ENCODE data around the gene RTN4R. TPM values are rescaled to one million over a fixed set of nuclear protein-coding genes. Genes with fewer than 3 reads are reported as not detected.

Gene RTN4R
- total RNA-seq, 1 experiment from 2014 or later, result 16.3 TPM

DNA sequence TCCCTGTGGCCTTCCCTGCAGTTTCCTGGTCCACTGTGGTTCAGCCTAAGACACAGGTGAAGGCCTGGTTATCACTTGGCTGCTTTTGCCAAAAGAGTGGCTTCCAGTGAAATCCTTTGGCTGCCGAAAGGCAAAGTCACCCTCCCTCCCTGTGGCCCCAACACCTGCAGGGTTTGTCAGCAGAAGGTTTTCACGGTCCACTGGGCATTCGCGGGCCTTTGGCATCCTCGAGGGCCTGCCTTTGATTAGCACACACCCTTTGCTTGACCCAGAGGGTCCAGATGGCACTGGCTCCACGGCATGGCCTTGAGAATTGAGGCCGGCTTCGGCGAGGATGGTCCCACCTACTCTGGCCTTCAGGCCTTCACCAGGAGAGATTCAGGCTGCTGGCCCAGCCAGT is 35.3 kb downstream of the RTN4R start:
- Histone ChIP-seq H3K9me3 (ENCODE audit: control insufficient read depth, insufficient read depth, low read depth, low read length) (no peaks in the 10 kb centered on the region), H3K27me3 (ENCODE audit: control insufficient read depth, insufficient read depth, low read length) (no peaks in the 10 kb centered on the region), H3K4me1 (ENCODE audit: control insufficient read depth, insufficient read depth, low read length) (no peaks in the 10 kb centered on the region), H3K4me3 (ENCODE audit: low read depth in 2 of 2, low read length in 2 of 2) (no peak overlapping the region), H3K27ac (ENCODE audit: low read length) (no peak overlapping the region), H3K36me3 (ENCODE audit: control insufficient read depth, insufficient read depth, low read length) (no peaks in the 10 kb centered on the region)
- POLR2A ChIA-PET, result no interaction called here
- CTCF ChIA-PET, result no interaction called here
- TF ChIP-seq TCF7L2 (IDR thresholded peaks at IDR 0.05; ENCODE audit: low read depth, low read length) (no peak), SIN3A (IDR thresholded peaks at IDR 0.05; ENCODE audit: borderline replicate concordance, insufficient read depth, low read depth, low read length) (no peak), POLR2AphosphoS5 (IDR thresholded peaks at IDR 0.05; ENCODE audit: low read depth, low read length) (no peak)
- TF ChIP-seq, protein P1, sequence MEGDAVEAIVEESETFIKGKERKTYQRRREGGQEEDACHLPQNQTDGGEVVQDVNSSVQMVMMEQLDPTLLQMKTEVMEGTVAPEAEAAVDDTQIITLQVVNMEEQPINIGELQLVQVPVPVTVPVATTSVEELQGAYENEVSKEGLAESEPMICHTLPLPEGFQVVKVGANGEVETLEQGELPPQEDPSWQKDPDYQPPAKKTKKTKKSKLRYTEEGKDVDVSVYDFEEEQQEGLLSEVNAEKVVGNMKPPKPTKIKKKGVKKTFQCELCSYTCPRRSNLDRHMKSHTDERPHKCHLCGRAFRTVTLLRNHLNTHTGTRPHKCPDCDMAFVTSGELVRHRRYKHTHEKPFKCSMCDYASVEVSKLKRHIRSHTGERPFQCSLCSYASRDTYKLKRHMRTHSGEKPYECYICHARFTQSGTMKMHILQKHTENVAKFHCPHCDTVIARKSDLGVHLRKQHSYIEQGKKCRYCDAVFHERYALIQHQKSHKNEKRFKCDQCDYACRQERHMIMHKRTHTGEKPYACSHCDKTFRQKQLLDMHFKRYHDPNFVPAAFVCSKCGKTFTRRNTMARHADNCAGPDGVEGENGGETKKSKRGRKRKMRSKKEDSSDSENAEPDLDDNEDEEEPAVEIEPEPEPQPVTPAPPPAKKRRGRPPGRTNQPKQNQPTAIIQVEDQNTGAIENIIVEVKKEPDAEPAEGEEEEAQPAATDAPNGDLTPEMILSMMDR (IDR thresholded peaks at IDR 0.05), result no peak
- TF ChIP-seq, protein P2, sequence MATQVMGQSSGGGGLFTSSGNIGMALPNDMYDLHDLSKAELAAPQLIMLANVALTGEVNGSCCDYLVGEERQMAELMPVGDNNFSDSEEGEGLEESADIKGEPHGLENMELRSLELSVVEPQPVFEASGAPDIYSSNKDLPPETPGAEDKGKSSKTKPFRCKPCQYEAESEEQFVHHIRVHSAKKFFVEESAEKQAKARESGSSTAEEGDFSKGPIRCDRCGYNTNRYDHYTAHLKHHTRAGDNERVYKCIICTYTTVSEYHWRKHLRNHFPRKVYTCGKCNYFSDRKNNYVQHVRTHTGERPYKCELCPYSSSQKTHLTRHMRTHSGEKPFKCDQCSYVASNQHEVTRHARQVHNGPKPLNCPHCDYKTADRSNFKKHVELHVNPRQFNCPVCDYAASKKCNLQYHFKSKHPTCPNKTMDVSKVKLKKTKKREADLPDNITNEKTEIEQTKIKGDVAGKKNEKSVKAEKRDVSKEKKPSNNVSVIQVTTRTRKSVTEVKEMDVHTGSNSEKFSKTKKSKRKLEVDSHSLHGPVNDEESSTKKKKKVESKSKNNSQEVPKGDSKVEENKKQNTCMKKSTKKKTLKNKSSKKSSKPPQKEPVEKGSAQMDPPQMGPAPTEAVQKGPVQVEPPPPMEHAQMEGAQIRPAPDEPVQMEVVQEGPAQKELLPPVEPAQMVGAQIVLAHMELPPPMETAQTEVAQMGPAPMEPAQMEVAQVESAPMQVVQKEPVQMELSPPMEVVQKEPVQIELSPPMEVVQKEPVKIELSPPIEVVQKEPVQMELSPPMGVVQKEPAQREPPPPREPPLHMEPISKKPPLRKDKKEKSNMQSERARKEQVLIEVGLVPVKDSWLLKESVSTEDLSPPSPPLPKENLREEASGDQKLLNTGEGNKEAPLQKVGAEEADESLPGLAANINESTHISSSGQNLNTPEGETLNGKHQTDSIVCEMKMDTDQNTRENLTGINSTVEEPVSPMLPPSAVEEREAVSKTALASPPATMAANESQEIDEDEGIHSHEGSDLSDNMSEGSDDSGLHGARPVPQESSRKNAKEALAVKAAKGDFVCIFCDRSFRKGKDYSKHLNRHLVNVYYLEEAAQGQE (IDR thresholded peaks at IDR 0.05; ENCODE audit: insufficient read depth in 1 of 2, low read depth in 2 of 2, low read length in 1 of 2), result no peak
- DNase-seq (ENCODE audit: low read depth, low spot score) (no peak), ATAC-seq (no peak)
- in situ Hi-C loops (cut with HindIII; ENCODE audit: low pct_unique_long_range_greater_than_20kb, low sequenced_read_pairs) (no loop called here), intact Hi-C loops (cut with micrococcal nuclease; ENCODE audit: unreplicated experiment) (loop anchor here (10.0 kb wide), 1 partner anchor 58 kb away; no protein-coding TSS in a partner anchor)
- no TSS peak for BruUV-seq (replicated peaks)

DNA sequence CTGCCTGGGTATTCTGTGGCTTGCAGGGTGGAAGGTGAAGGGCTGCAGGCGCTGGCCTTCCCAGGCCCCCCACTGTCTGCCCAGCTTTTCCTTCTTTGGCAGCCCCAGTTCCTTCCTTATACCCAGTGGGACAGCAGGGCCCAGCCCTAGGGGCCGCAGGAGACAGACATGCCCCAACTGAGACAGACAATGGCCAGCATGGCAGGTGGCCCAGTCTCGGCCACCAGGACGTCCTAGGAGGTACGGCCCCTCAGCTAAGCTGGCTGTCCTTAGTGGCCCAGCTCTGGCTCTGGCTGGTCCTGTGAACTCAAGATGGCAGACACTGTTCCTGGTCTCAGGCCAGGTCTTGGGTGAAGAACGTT is 35.9 kb downstream of the RTN4R start:
- ChIA-PET POLR2A (no interaction called here), CTCF (no interaction called here)
- no peak overlapping the region for H3K4me3 ChIP-seq (ENCODE audit: low read depth in 2 of 2, low read length in 2 of 2)
- H3K27ac ChIP-seq (ENCODE audit: low read length), result no peak overlapping the region
- in situ Hi-C loops (cut with HindIII; ENCODE audit: low pct_unique_long_range_greater_than_20kb, low sequenced_read_pairs) (no loop called here), intact Hi-C loops (cut with micrococcal nuclease; ENCODE audit: unreplicated experiment) (loop anchor here (10.0 kb wide), 1 partner anchor 57 kb away; no protein-coding TSS in a partner anchor)
- ATAC-seq, result no peak
- no peak for DNase-seq (ENCODE audit: low read depth, low spot score)
- H3K27me3 ChIP-seq (ENCODE audit: control insufficient read depth, insufficient read depth, low read length), result no peaks in the 10 kb centered on the region
- H3K4me1 ChIP-seq (ENCODE audit: control insufficient read depth, insufficient read depth, low read length), result no peaks in the 10 kb centered on the region
- TF ChIP-seq TCF7L2 (IDR thresholded peaks at IDR 0.05; ENCODE audit: low read depth, low read length) (no peak), POLR2AphosphoS5 (IDR thresholded peaks at IDR 0.05; ENCODE audit: low read depth, low read length) (no peak), SIN3A (IDR thresholded peaks at IDR 0.05; ENCODE audit: borderline replicate concordance, insufficient read depth, low read depth, low read length) (no peak)
- TF ChIP-seq, protein P2 (IDR thresholded peaks at IDR 0.05; ENCODE audit: insufficient read depth in 1 of 2, low read depth in 2 of 2, low read length in 1 of 2), result no peak
- TF ChIP-seq, protein P1 (IDR thresholded peaks at IDR 0.05), result no peak
- no peaks in the 10 kb centered on the region for H3K36me3 ChIP-seq (ENCODE audit: control insufficient read depth, insufficient read depth, low read length)
- no peaks in the 10 kb centered on the region for H3K9me3 ChIP-seq (ENCODE audit: control insufficient read depth, insufficient read depth, low read depth, low read length)
- no TSS peak for BruUV-seq (replicated peaks)

Data from Panc1 (cell line).